GM10266 (cell line): ENCODE results near the gene HERC5.
"Not testable (repeated sequence)": the region's sequence is repeated elsewhere in the genome, so short reads cannot be mapped to it uniquely, and the experiment has no call there.

Experiments
- DNase-seq: peaks from one replicate; pipeline ENCODE4 v3.0.0; 2012; ENCODE audit errors: extremely low spot score
- TF ChIP-seq, protein P1 (sequence below): IDR thresholded peaks from 2 replicates; pipeline ENCODE4 v1.5.1; 2012; ENCODE audit warnings: mild to moderate bottlenecking, low read depth; ENCODE audit not compliant: control insufficient read depth, insufficient read depth; ENCODE audit errors: missing control alignments

The HERC5 gene

DNA sequence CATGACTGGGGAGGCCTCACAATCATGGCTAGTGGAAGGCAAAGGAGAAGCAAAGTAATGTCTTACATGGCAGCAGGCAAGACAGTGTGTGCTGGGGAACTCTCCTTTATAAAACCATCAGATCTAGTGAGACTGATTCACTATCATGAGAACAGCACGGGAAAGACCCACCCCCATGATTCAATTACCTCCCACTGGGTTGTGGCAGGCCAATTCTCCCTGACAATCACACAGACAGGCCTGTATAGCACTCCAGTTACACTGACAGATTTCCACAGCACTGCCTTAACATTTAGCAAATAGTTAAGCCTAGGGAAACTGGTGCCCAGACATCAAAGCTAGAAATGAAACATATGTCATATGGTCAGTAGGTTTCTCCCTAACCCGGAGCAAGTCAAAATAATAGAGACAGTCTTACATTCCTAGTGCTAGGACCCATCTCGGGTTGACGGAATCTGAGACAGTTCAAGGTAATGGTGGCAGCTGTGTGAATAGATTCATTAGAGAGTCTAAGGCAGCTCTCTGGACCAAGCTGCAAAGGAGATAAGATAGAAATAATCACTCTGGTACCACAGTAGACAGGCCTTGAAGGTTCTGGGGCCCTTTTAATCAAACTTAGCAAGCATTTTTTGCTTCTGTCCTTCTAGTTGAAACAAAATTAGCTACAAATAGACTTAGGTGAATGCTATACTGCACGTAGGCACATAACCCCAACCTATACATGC is 9.4 kb upstream of the HERC5 start:
- TF ChIP-seq, protein P1, sequence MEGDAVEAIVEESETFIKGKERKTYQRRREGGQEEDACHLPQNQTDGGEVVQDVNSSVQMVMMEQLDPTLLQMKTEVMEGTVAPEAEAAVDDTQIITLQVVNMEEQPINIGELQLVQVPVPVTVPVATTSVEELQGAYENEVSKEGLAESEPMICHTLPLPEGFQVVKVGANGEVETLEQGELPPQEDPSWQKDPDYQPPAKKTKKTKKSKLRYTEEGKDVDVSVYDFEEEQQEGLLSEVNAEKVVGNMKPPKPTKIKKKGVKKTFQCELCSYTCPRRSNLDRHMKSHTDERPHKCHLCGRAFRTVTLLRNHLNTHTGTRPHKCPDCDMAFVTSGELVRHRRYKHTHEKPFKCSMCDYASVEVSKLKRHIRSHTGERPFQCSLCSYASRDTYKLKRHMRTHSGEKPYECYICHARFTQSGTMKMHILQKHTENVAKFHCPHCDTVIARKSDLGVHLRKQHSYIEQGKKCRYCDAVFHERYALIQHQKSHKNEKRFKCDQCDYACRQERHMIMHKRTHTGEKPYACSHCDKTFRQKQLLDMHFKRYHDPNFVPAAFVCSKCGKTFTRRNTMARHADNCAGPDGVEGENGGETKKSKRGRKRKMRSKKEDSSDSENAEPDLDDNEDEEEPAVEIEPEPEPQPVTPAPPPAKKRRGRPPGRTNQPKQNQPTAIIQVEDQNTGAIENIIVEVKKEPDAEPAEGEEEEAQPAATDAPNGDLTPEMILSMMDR, result no peak
- no peak for DNase-seq

GRCh38 chr4:88448211-88448765 is 8.6 kb upstream of the HERC5 start:
- DNase-seq, result not testable (repeated sequence)

- TF ChIP-seq, protein P1, result no peak
- DNase-seq, result no peak
Measured at GRCh38 chr4:88448889-88449288, 8.0 kb upstream of the HERC5 start.

DNA sequence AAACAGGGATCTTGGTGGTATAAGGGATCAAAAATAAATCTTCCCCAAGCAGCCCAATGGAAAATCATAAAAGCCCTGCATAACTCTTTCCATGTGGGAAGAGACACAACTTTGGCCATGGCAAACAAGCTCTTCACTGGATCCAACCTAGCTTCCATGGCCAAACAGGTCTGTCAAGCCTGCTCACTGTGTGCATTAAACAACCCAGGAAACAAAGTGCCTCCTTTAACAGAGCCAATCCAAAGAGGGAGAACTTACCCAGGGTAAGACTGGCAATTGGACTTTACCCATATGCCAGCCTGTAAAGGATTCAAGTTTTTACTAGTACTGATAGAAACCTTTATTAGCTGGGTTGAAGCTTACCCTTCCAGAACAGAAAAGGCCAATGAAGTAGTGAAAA is 7.6 kb upstream of the HERC5 start:
- TF ChIP-seq, protein P1, result no peak
- DNase-seq, result no peak

DNA sequence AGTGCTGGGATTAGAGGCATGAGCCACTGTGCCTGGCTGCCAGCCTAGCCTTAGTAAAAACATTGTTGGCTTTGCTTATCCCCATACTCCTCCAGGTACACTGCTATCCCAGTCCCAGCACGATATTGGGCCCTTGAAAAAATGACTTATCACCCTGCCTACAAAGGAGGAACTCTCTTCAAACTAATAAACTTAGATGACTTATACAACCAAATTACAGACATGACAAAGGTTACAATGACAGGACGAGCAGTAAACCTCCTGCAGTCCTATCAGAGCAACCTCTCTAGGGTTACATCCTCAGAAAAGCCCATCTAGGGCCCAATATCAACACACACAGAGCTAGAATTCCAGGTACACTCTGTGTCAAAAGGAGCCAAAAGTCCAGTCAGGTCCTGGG is 5.7 kb upstream of the HERC5 start:
- no peak for DNase-seq
- TF ChIP-seq, protein P1, result no peak

DNA sequence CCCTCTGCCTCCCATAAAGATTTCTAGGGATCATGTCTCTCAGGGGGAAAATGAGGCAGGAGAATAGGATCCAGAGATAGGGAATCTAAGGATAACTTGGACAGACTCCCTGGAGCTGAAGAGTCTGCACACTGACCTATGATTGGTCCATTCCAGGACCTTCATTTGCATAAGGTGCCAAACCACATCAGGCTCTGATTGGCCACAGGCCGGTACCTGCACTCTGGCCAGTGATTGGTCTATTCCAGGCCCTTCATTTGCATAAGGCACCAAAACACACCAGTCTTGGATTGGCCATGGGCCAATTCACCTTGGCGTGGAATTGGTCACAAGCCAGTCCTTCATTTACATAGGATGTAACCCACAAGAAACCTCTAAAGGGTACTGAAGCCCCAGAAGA is 4.0 kb upstream of the HERC5 start:
- TF ChIP-seq, protein P1, result no peak
- DNase-seq, result no peak

GRCh38 chr4:88457307-88458103 is 586 bp downstream of the HERC5 start:
- peak; percentile 43 for DNase-seq
- TF ChIP-seq, protein P1, result no peak
